ENCODE results near the gene CRTC1. TPM values are rescaled to one million over a fixed set of nuclear protein-coding genes. Genes with fewer than 3 reads are reported as not detected.

CRTC1 gene
- total RNA-seq, 1 donor from 2014 or later, result 0.79 TPM

GRCh38 chr19:18798384-18799352 lies 115.2 kb downstream of the CRTC1 start:
- FAIRE-seq (no peak), DNase-seq (ENCODE audit: low read depth) (no peak)
- no peaks in the 10 kb centered on the region for H3K27me3 ChIP-seq (ENCODE audit: control insufficient read depth, insufficient read depth, low read length)
- H3K4me3 ChIP-seq (ENCODE audit: low read depth, low read length), result no peak overlapping the region
- H3K36me3 ChIP-seq (ENCODE audit: control insufficient read depth, insufficient read depth, low read length), result no peaks in the 10 kb centered on the region
- no peak for TF ChIP-seq CTCF (IDR thresholded peaks at IDR 0.05; ENCODE audit: insufficient read depth, low read length, severe bottlenecking)

GRCh38 chr19:18799389-18799970 lies 116.0 kb downstream of the CRTC1 start:
- Histone ChIP-seq H3K36me3 (ENCODE audit: control insufficient read depth, insufficient read depth, low read length) (no peaks in the 10 kb centered on the region), H3K4me3 (ENCODE audit: low read depth, low read length) (no peak overlapping the region), H3K27me3 (ENCODE audit: control insufficient read depth, insufficient read depth, low read length) (no peaks in the 10 kb centered on the region)
- TF ChIP-seq CTCF (IDR thresholded peaks at IDR 0.05; ENCODE audit: insufficient read depth, low read length, severe bottlenecking), result no peak
- no peak for DNase-seq (ENCODE audit: low read depth)
- no peak for FAIRE-seq

GRCh38 chr19:18800079-18800478 lies 116.6 kb downstream of the CRTC1 start:
- no peak for TF ChIP-seq CTCF (IDR thresholded peaks at IDR 0.05; ENCODE audit: insufficient read depth, low read length, severe bottlenecking)
- no peaks in the 10 kb centered on the region for H3K27me3 ChIP-seq (ENCODE audit: control insufficient read depth, insufficient read depth, low read length)
- H3K36me3 ChIP-seq (ENCODE audit: control insufficient read depth, insufficient read depth, low read length), result no peaks in the 10 kb centered on the region
- FAIRE-seq (no peak), DNase-seq (ENCODE audit: low read depth) (no peak)
- H3K4me3 ChIP-seq (ENCODE audit: low read depth, low read length), result no peak overlapping the region

- Histone ChIP-seq H3K4me3 (ENCODE audit: low read depth, low read length) (no peak overlapping the region), H3K36me3 (ENCODE audit: control insufficient read depth, insufficient read depth, low read length) (no peaks in the 10 kb centered on the region), H3K27me3 (ENCODE audit: control insufficient read depth, insufficient read depth, low read length) (no peaks in the 10 kb centered on the region)
- FAIRE-seq, result no peak
- DNase-seq (ENCODE audit: low read depth), result no peak
- TF ChIP-seq CTCF (IDR thresholded peaks at IDR 0.05; ENCODE audit: insufficient read depth, low read length, severe bottlenecking), result no peak
These were observed 117.2 kb downstream of the CRTC1 start for GRCh38 chr19:18800636-18801035.

- FAIRE-seq, result no peak
- H3K27me3 ChIP-seq (ENCODE audit: control insufficient read depth, insufficient read depth, low read length), result no peaks in the 10 kb centered on the region
- H3K36me3 ChIP-seq (ENCODE audit: control insufficient read depth, insufficient read depth, low read length), result no peaks in the 10 kb centered on the region
- TF ChIP-seq CTCF (IDR thresholded peaks at IDR 0.05; ENCODE audit: insufficient read depth, low read length, severe bottlenecking), result no peak
- no peak overlapping the region for H3K4me3 ChIP-seq (ENCODE audit: low read depth, low read length)
- DNase-seq (ENCODE audit: low read depth), result no peak
These were observed 118.9 kb downstream of the CRTC1 start for GRCh38 chr19:18802354-18802753.
